Epithelial cell of prostate (primary cell): ENCODE measurements around the gene VSX1.
A peak's percentile ranks its signal among the peaks of the same experiment; 100 is the strongest.

Source experiments
- DNase-seq: peaks from one replicate; pipeline ENCODE4 v3.0.0-alpha.2; 2011; ENCODE audit warnings: low read depth, low spot score
- H3K27ac ChIP-seq: fragments of 450-650 bp; 2 replicates; pipeline ENCODE4 v1.5.1; 2017; ENCODE audit warnings: mild to moderate bottlenecking

VSX1 gene

GRCh38 chr20:25067102-25067987 lies 14.6 kb downstream of the VSX1 start:
- DNase-seq: no peak

DNA sequence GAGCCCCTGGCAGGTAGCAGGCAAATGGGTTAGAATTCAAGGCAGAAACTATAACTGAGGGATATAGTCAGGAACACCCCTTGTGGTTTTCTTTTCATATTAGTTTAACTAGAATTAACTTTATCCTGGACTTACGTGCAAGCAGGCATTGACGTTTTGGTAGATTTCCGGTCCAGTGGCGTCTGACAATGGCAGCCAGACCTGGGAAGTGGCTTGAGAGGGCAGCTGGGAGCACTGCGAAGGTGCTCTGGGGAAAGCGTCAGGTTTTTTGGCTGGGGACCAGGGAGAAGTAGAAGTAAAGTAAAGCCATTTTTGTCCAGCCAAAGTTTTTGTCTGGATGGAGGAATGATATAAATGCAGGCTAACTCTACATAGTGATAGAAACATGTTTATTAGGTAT lies 15.6 kb downstream of the VSX1 start:
- no peak for DNase-seq
- no peak overlapping the region for H3K27ac ChIP-seq

More at GRCh38 chr20:25067102-25067987, 14.6 kb downstream of the VSX1 start:
- H3K27ac ChIP-seq: no peak overlapping the region

DNA sequence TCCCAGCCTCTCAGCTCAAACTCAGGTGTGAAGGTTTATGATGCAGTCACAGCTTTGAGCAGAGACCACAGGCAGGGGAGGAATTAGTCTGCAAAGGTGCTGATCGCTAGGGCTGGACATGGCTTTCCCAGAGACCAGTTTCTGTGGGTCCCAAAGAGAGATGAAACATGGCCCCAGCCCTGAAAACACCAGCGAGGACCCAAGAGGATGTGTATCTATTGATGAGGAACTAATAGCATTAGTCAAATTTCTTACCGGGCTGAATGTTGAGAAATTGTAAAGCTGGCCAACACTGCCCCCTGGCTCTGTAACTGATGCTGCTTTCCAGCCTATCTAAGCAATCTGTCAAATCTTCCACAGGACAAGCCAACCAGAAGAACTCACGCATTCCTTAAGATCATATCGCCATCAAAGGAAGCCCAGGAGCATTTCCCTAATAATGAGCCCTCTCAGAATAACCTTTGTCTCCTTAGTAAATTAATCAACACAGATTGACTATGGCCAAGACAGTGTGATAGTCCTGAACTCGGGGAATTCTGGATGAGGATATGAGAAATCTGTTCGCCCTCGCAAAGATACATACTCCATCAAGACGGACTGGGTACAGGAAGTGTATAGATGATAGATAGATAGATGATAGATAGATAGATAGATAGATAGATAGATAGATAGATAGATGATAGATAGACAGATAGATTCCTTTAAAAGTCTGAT lies 16.2 kb downstream of the VSX1 start:
- no peak for DNase-seq
- no peak overlapping the region for H3K27ac ChIP-seq

DNA sequence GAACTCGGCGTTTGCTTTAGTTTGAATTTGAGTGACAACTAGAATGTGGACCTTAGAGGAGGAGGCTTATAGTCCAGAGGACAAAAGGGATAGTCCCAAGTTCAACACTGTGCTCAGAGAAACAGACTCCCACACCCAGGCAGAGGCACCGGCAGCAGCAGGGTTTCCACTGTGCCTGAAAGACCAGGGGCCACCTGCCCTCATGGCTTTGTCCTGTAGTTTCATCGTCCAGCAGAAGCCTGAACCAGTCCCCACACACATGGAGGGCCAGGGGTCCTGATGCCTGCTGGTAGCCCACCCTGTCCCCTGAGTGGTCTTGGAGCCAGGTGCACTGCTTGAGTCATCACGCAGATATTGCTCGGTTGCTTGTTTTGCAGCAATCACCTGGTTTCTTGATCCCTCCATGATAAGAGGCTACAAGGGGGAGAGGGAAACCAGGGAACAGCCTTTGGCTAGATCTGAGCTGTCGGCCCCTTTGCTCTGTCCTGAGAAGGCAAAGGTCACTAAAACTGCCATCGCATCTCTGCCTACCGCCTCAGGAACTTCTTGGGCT lies 16.8 kb downstream of the VSX1 start:
- H3K27ac ChIP-seq: no peak overlapping the region
- no peak for DNase-seq

DNA sequence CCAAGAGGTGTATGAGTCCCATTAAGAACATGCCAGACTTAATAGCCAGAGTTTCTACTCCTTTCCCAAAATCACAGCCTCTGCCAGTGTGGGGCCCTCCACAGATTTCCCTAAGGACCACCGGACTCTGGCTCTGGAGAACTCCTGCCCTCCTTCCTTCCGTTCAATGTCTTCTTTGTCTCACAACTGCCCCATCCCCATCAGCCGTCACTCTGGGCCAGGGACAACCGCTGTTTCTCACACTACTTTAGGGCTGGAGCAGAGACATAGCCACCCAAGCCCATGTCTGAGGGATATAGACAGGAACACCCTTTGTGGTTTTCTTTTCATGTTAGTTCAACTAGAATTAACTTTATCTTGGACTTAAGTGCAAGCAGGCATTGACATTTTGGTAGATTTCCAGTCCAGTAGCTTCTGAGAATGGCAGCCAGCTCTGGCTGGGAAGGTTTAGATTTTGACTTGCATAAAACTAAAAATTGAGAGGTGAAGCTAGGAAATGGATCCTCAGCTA lies 17.3 kb downstream of the VSX1 start:
- H3K27ac ChIP-seq: no peak overlapping the region
- no peak for DNase-seq

GRCh38 chr20:25063981-25064380 lies 18.0 kb downstream of the VSX1 start:
- DNase-seq: no peak

DNA sequence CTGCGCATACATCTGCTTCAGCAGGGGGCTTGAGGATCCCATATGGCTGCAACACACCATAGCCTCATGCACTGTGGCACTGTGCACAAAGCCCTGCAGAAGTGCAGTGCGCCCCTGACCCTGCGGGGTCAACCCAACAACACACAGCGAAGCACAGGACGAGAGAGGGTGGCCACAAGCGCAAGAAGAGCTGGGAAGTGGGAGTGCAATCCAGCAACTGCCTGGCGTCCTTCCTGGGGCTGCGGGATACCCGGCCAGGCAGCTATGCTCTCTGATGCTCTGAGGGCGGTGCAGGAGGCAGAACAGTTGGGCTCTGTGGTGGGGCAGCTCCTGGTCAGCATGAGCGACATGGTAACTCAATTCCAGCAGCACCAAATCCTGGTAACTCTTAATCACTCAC lies 18.4 kb downstream of the VSX1 start:
- DNase-seq: no peak
- no peak overlapping the region for H3K27ac ChIP-seq

More at GRCh38 chr20:25063981-25064380, 18.0 kb downstream of the VSX1 start:
- H3K27ac ChIP-seq: no peak overlapping the region

- no peak overlapping the region for H3K27ac ChIP-seq
- DNase-seq: no peak
These were observed 19.1 kb downstream of the VSX1 start for GRCh38 chr20:25062841-25063240.

- no peak for DNase-seq
These were observed 20.0 kb downstream of the VSX1 start for GRCh38 chr20:25061821-25062530.

GRCh38 chr20:25061103-25061799 lies 20.7 kb downstream of the VSX1 start:
- H3K27ac ChIP-seq: no peak overlapping the region
- DNase-seq: no peak

More at GRCh38 chr20:25061821-25062530, 20.0 kb downstream of the VSX1 start:
- H3K27ac ChIP-seq: no peak overlapping the region

- H3K27ac ChIP-seq: no peak overlapping the region
- no peak for DNase-seq
These were observed 22.0 kb downstream of the VSX1 start for GRCh38 chr20:25059866-25060465.

- H3K27ac ChIP-seq: no peak overlapping the region
- no peak for DNase-seq
These were observed 22.8 kb downstream of the VSX1 start for GRCh38 chr20:25058847-25059810.

GRCh38 chr20:25058051-25058846 lies 23.7 kb downstream of the VSX1 start, which contains the start of gene ACSS1:
TSS of gene ACSS1 (minus strand) at chr20:25058139. CDS start at chr20:25058102, 37 bp downstream.
- DNase-seq: no peak

GRCh38 chr20:25057234-25058050 lies 24.5 kb downstream of the VSX1 start:
- DNase-seq: peak; percentile 10
- H3K27ac ChIP-seq: no peak overlapping the region

More at GRCh38 chr20:25058051-25058846, 23.7 kb downstream of the VSX1 start, which contains the start of gene ACSS1:
- no peak within 1 kb of the TSS for H3K27ac ChIP-seq

DNA sequence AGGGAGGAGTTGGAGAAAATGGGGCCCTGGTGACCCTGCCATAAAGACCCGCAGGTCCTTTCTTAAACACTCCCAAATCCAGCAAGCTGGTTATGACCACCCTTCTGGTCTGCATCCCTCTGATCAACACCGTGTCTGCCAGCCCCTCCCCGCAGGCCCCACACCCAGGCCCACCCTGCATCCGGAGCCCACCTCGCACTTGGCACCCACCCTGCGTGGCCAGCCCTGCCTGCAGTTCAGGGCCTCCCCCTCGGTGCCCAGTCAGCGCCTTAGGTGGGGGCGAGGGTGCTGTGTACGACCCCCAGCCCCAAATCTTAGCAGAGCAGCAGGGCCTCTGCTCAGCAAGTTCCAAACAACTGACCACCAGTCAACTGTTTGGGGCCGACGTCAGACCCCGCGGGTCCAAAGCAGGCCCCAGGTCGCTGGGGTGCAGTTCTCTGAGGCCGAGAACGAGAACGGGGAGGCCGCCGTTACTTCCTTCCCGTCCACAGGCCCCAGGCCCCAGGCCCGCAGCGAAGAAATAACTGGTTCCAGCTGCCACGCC lies 25.2 kb downstream of the VSX1 start:
- no peak overlapping the region for H3K27ac ChIP-seq
- DNase-seq: no peak
